ENCODE measurements around the gene KCNAB2.

The KCNAB2 gene

GRCh38 chr1:6041432-6042062, 4.1 kb upstream of the KCNAB2 start:
- H3K9ac ChIP-seq (ENCODE audit: low read depth in 1 of 2, low read length in 2 of 2): no peak overlapping the region
- no peak overlapping the region for H3K4me3 ChIP-seq (ENCODE audit: low read length in 2 of 2)
- no peaks in the 10 kb centered on the region for H3K27me3 ChIP-seq (ENCODE audit: control insufficient read depth in 2 of 2, insufficient read depth in 2 of 2, low read length in 2 of 2)
- H3K36me3 ChIP-seq (ENCODE audit: control insufficient read depth in 2 of 2, insufficient read depth in 2 of 2, low read length in 2 of 2): peaks cover 0 to 8% of the 10 kb centered on the region in 2 donors
- H3K4me1 ChIP-seq (ENCODE audit: control insufficient read depth in 2 of 2, insufficient read depth in 2 of 2, low read length in 2 of 2): no peaks in the 10 kb centered on the region
- no peak overlapping the region for H3K27ac ChIP-seq (ENCODE audit: low read depth in 2 of 2, low read length in 2 of 2)
- no peaks in the 10 kb centered on the region for H3K9me3 ChIP-seq (ENCODE audit: control insufficient read depth in 2 of 2, low read length in 2 of 2)

GRCh38 chr1:6043561-6043960, 2.1 kb upstream of the KCNAB2 start:
- no peaks in the 10 kb centered on the region for H3K27me3 ChIP-seq (ENCODE audit: control insufficient read depth in 2 of 2, insufficient read depth in 2 of 2, low read length in 2 of 2)
- no peak overlapping the region for H3K4me3 ChIP-seq (ENCODE audit: low read length in 2 of 2)
- H3K9me3 ChIP-seq (ENCODE audit: control insufficient read depth in 2 of 2, low read length in 2 of 2): no peaks in the 10 kb centered on the region
- H3K27ac ChIP-seq (ENCODE audit: low read depth in 2 of 2, low read length in 2 of 2): no peak overlapping the region
- H3K36me3 ChIP-seq (ENCODE audit: control insufficient read depth in 2 of 2, insufficient read depth in 2 of 2, low read length in 2 of 2): peaks cover 0 to 8% of the 10 kb centered on the region in 2 donors
- H3K4me1 ChIP-seq (ENCODE audit: control insufficient read depth in 2 of 2, insufficient read depth in 2 of 2, low read length in 2 of 2): no peaks in the 10 kb centered on the region
- H3K9ac ChIP-seq (ENCODE audit: low read depth in 1 of 2, low read length in 2 of 2): no peak overlapping the region

GRCh38 chr1:6044481-6045109, 1.1 kb upstream of the KCNAB2 start:
- Histone ChIP-seq H3K27me3 (ENCODE audit: control insufficient read depth in 2 of 2, insufficient read depth in 2 of 2, low read length in 2 of 2) (no peaks in the 10 kb centered on the region), H3K4me1 (ENCODE audit: control insufficient read depth in 2 of 2, insufficient read depth in 2 of 2, low read length in 2 of 2) (peaks cover 0 to 3% of the 10 kb centered on the region in 2 donors), H3K9me3 (ENCODE audit: control insufficient read depth in 2 of 2, low read length in 2 of 2) (no peaks in the 10 kb centered on the region), H3K4me3 (ENCODE audit: low read length in 2 of 2) (no peak overlapping the region), H3K36me3 (ENCODE audit: control insufficient read depth in 2 of 2, insufficient read depth in 2 of 2, low read length in 2 of 2) (peaks cover 0 to 8% of the 10 kb centered on the region in 2 donors), H3K27ac (ENCODE audit: low read depth in 2 of 2, low read length in 2 of 2) (no peak overlapping the region), H3K9ac (ENCODE audit: low read depth in 1 of 2, low read length in 2 of 2) (no peak overlapping the region)

- no peaks in the 10 kb centered on the region for H3K9me3 ChIP-seq (ENCODE audit: control insufficient read depth in 2 of 2, low read length in 2 of 2)
- H3K36me3 ChIP-seq (ENCODE audit: control insufficient read depth in 2 of 2, insufficient read depth in 2 of 2, low read length in 2 of 2): peaks cover 0 to 6% of the 10 kb centered on the region in 2 donors
- no peaks in the 10 kb centered on the region for H3K27me3 ChIP-seq (ENCODE audit: control insufficient read depth in 2 of 2, insufficient read depth in 2 of 2, low read length in 2 of 2)
- H3K4me1 ChIP-seq (ENCODE audit: control insufficient read depth in 2 of 2, insufficient read depth in 2 of 2, low read length in 2 of 2): peaks cover 0 to 8% of the 10 kb centered on the region in 2 donors
- no peak overlapping the region for H3K9ac ChIP-seq (ENCODE audit: low read depth in 1 of 2, low read length in 2 of 2)
- H3K27ac ChIP-seq (ENCODE audit: low read depth in 2 of 2, low read length in 2 of 2): no peak overlapping the region
- H3K4me3 ChIP-seq (ENCODE audit: low read length in 2 of 2): no peak overlapping the region
Observed at GRCh38 chr1:6045110-6045502, 582 bp upstream of the KCNAB2 start.

- Histone ChIP-seq H3K9ac (ENCODE audit: low read depth in 1 of 2, low read length in 2 of 2) (no peak overlapping the region), H3K4me3 (ENCODE audit: low read length in 2 of 2) (no peak overlapping the region), H3K4me1 (ENCODE audit: control insufficient read depth in 2 of 2, insufficient read depth in 2 of 2, low read length in 2 of 2) (peaks cover 0 to 11% of the 10 kb centered on the region in 2 donors), H3K27me3 (ENCODE audit: control insufficient read depth in 2 of 2, insufficient read depth in 2 of 2, low read length in 2 of 2) (no peaks in the 10 kb centered on the region), H3K36me3 (ENCODE audit: control insufficient read depth in 2 of 2, insufficient read depth in 2 of 2, low read length in 2 of 2) (peaks cover 0 to 4% of the 10 kb centered on the region in 2 donors), H3K27ac (ENCODE audit: low read depth in 2 of 2, low read length in 2 of 2) (no peak overlapping the region), H3K9me3 (ENCODE audit: control insufficient read depth in 2 of 2, low read length in 2 of 2) (no peaks in the 10 kb centered on the region)
Observed at GRCh38 chr1:6046279-6046678, 591 bp downstream of the KCNAB2 start.

- Histone ChIP-seq H3K27ac (ENCODE audit: low read depth in 2 of 2, low read length in 2 of 2) (no peak overlapping the region), H3K4me1 (ENCODE audit: control insufficient read depth in 2 of 2, insufficient read depth in 2 of 2, low read length in 2 of 2) (peaks cover 0 to 11% of the 10 kb centered on the region in 2 donors), H3K27me3 (ENCODE audit: control insufficient read depth in 2 of 2, insufficient read depth in 2 of 2, low read length in 2 of 2) (no peaks in the 10 kb centered on the region), H3K36me3 (ENCODE audit: control insufficient read depth in 2 of 2, insufficient read depth in 2 of 2, low read length in 2 of 2) (no peaks in the 10 kb centered on the region), H3K9me3 (ENCODE audit: control insufficient read depth in 2 of 2, low read length in 2 of 2) (no peaks in the 10 kb centered on the region), H3K9ac (ENCODE audit: low read depth in 1 of 2, low read length in 2 of 2) (no peak overlapping the region), H3K4me3 (ENCODE audit: low read length in 2 of 2) (no peak overlapping the region)
Observed at GRCh38 chr1:6048179-6048867, 2.6 kb downstream of the KCNAB2 start.

GRCh38 chr1:6049419-6049818, 3.7 kb downstream of the KCNAB2 start:
- H3K27ac ChIP-seq (ENCODE audit: low read depth in 2 of 2, low read length in 2 of 2): no peak overlapping the region
- peaks cover 0 to 11% of the 10 kb centered on the region in 2 donors for H3K4me1 ChIP-seq (ENCODE audit: control insufficient read depth in 2 of 2, insufficient read depth in 2 of 2, low read length in 2 of 2)
- no peaks in the 10 kb centered on the region for H3K36me3 ChIP-seq (ENCODE audit: control insufficient read depth in 2 of 2, insufficient read depth in 2 of 2, low read length in 2 of 2)
- no peak overlapping the region for H3K9ac ChIP-seq (ENCODE audit: low read depth in 1 of 2, low read length in 2 of 2)
- H3K4me3 ChIP-seq (ENCODE audit: low read length in 2 of 2): no peak overlapping the region
- no peaks in the 10 kb centered on the region for H3K9me3 ChIP-seq (ENCODE audit: control insufficient read depth in 2 of 2, low read length in 2 of 2)
- no peaks in the 10 kb centered on the region for H3K27me3 ChIP-seq (ENCODE audit: control insufficient read depth in 2 of 2, insufficient read depth in 2 of 2, low read length in 2 of 2)

GRCh38 chr1:6051423-6051822, 5.7 kb downstream of the KCNAB2 start:
- Histone ChIP-seq H3K9me3 (ENCODE audit: control insufficient read depth in 2 of 2, low read length in 2 of 2) (no peaks in the 10 kb centered on the region), H3K27me3 (ENCODE audit: control insufficient read depth in 2 of 2, insufficient read depth in 2 of 2, low read length in 2 of 2) (no peaks in the 10 kb centered on the region), H3K27ac (ENCODE audit: low read depth in 2 of 2, low read length in 2 of 2) (no peak overlapping the region), H3K4me1 (ENCODE audit: control insufficient read depth in 2 of 2, insufficient read depth in 2 of 2, low read length in 2 of 2) (peaks cover 0 to 11% of the 10 kb centered on the region in 2 donors), H3K9ac (ENCODE audit: low read depth in 1 of 2, low read length in 2 of 2) (no peak overlapping the region), H3K4me3 (ENCODE audit: low read length in 2 of 2) (no peak overlapping the region), H3K36me3 (ENCODE audit: control insufficient read depth in 2 of 2, insufficient read depth in 2 of 2, low read length in 2 of 2) (no peaks in the 10 kb centered on the region)

- Histone ChIP-seq H3K9ac (ENCODE audit: low read depth in 1 of 2, low read length in 2 of 2) (no peak overlapping the region), H3K4me1 (ENCODE audit: control insufficient read depth in 2 of 2, insufficient read depth in 2 of 2, low read length in 2 of 2) (peaks cover 0 to 17% of the 10 kb centered on the region in 2 donors), H3K36me3 (ENCODE audit: control insufficient read depth in 2 of 2, insufficient read depth in 2 of 2, low read length in 2 of 2) (no peaks in the 10 kb centered on the region), H3K27me3 (ENCODE audit: control insufficient read depth in 2 of 2, insufficient read depth in 2 of 2, low read length in 2 of 2) (no peaks in the 10 kb centered on the region), H3K27ac (ENCODE audit: low read depth in 2 of 2, low read length in 2 of 2) (no peak overlapping the region), H3K9me3 (ENCODE audit: control insufficient read depth in 2 of 2, low read length in 2 of 2) (no peaks in the 10 kb centered on the region), H3K4me3 (ENCODE audit: low read length in 2 of 2) (no peak overlapping the region)
Observed at GRCh38 chr1:6052543-6053205, 7.0 kb downstream of the KCNAB2 start.

- no peak overlapping the region for H3K9ac ChIP-seq (ENCODE audit: low read depth in 1 of 2, low read length in 2 of 2)
- H3K27ac ChIP-seq (ENCODE audit: low read depth in 2 of 2, low read length in 2 of 2): no peak overlapping the region
- no peaks in the 10 kb centered on the region for H3K9me3 ChIP-seq (ENCODE audit: control insufficient read depth in 2 of 2, low read length in 2 of 2)
- peaks cover under 1 to 17% of the 10 kb centered on the region in 2 donors for H3K4me1 ChIP-seq (ENCODE audit: control insufficient read depth in 2 of 2, insufficient read depth in 2 of 2, low read length in 2 of 2)
- no peaks in the 10 kb centered on the region for H3K27me3 ChIP-seq (ENCODE audit: control insufficient read depth in 2 of 2, insufficient read depth in 2 of 2, low read length in 2 of 2)
- no peak overlapping the region for H3K4me3 ChIP-seq (ENCODE audit: low read length in 2 of 2)
- H3K36me3 ChIP-seq (ENCODE audit: control insufficient read depth in 2 of 2, insufficient read depth in 2 of 2, low read length in 2 of 2): no peaks in the 10 kb centered on the region
Observed at GRCh38 chr1:6053206-6053546, 7.5 kb downstream of the KCNAB2 start.

Data from mucosa of rectum (tissue), 2 donors.